Prostate gland (tissue), 2 donors: ENCODE measurements around the gene ZNF638. TPM values are rescaled to one million over a fixed set of nuclear protein-coding genes. Genes with fewer than 3 reads are reported as not detected.
"Not testable (repeated sequence)": the region's sequence is repeated elsewhere in the genome, so short reads cannot be mapped to it uniquely, and the experiment has no call there.

Experiments
- DNase-seq: peaks from one replicate; pipeline ENCODE4 v3.0.0-alpha.2; 2019; ENCODE audit warnings: low spot score
- H3K27ac ChIP-seq, 2 donors: fragments of 200-600 bp; sonication (generic); 2 replicates each; pipeline ENCODE4 v1.5.1; 2017 to 2019
- H3K27me3 ChIP-seq: fragments of 200-600 bp; sonication (generic); replicated peaks from 2 replicates; pipeline ENCODE4 v1.5.1; 2019; ENCODE audit not compliant: insufficient read depth
- H3K36me3 ChIP-seq, 2 donors: fragments of 200-600 bp; sonication (generic); 1 replicate in 1 of 2; 2 replicates in 1 of 2; pipeline versions ENCODE4 v1.5.1 to v1.8.1; 2017 to 2019
- H3K4me1 ChIP-seq: fragments of 200-600 bp; sonication (generic); replicated peaks from 2 replicates; pipeline ENCODE4 v1.5.1; 2019
- H3K4me3 ChIP-seq, 2 donors: fragments of 200-600 bp; sonication (generic); 2 replicates each; pipeline ENCODE4 v1.5.1; 2017 to 2019
- H3K9me3 ChIP-seq: fragments of 200-600 bp; sonication (generic); 2 replicates; pipeline ENCODE4 v1.5.1; 2017
- POLR2A ChIP-seq: fragments of 450-650 bp; IDR thresholded peaks from one replicate; pipeline ENCODE4 v1.6.1; 2016; ENCODE audit warnings: antibody characterized with exemption, mild to moderate bottlenecking
- POLR2AphosphoS5 ChIP-seq: sonication (generic); formaldehyde crosslinking; IDR thresholded peaks from one replicate; pipeline ENCODE4 v1.6.1; 2017; ENCODE audit warnings: antibody characterized with exemption
- WGBS: methylation state at CpG from one replicate; pipeline ENCODE4 v1.1.5; 2018; 5-methylcytosine and 5-hydroxymethylcytosine counted together
- intact Hi-C: fragments of 100-400 bp; cut with DNase I; formaldehyde crosslinking; loops from one replicate; pipeline ENCODE4 v1.14.2; 2022
- total RNA-seq, 2 donors: library from RNA; depleted of rRNA; stranded (reverse); fragments of >200 nt; gene quantifications; one replicate each; pipeline ENCODE4 v1.1.0, GENCODE V29; 2016
- TF ChIP-seq, protein P1 (sequence below), 4 experiments: fragments of 200-600 bp in 2 of 4; fragments of 450-650 bp in 2 of 4; sonication (generic) in 2 of 4; IDR thresholded peaks; 1 replicate in 3 of 4; 2 replicates in 1 of 4; pipeline ENCODE4 v1.5.1; 2016 to 2019; ENCODE audit warnings: antibody characterized with exemption in 4 of 4, mild to moderate bottlenecking in 2 of 4, moderate library complexity in 2 of 4

Gene ZNF638
- total RNA-seq, 2 donors from 2014 or later = 137 to 164 TPM

- DNase-seq = no peak
- 92% methylated on average over 3 of the region's 3 CpGs for WGBS
- no peaks in the 10 kb centered on the region for H3K27me3 ChIP-seq
Measured at GRCh38 chr2:71402427-71402826, 70.8 kb downstream of the ZNF638 start.

GRCh38 chr2:71409611-71410010, 78.0 kb downstream of the ZNF638 start:
- no peaks in the 10 kb centered on the region for H3K27me3 ChIP-seq
- no peaks in the 10 kb centered on the region for H3K36me3 ChIP-seq

More at GRCh38 chr2:71402427-71402826, 70.8 kb downstream of the ZNF638 start:
- Histone ChIP-seq H3K4me1 (no peaks in the 10 kb centered on the region), H3K36me3 (no peaks in the 10 kb centered on the region), H3K9me3 (no peaks in the 10 kb centered on the region), H3K4me3 (no peak overlapping the region), H3K27ac (no peak overlapping the region)
- no peak for TF ChIP-seq POLR2A
- TF ChIP-seq, protein P1, sequence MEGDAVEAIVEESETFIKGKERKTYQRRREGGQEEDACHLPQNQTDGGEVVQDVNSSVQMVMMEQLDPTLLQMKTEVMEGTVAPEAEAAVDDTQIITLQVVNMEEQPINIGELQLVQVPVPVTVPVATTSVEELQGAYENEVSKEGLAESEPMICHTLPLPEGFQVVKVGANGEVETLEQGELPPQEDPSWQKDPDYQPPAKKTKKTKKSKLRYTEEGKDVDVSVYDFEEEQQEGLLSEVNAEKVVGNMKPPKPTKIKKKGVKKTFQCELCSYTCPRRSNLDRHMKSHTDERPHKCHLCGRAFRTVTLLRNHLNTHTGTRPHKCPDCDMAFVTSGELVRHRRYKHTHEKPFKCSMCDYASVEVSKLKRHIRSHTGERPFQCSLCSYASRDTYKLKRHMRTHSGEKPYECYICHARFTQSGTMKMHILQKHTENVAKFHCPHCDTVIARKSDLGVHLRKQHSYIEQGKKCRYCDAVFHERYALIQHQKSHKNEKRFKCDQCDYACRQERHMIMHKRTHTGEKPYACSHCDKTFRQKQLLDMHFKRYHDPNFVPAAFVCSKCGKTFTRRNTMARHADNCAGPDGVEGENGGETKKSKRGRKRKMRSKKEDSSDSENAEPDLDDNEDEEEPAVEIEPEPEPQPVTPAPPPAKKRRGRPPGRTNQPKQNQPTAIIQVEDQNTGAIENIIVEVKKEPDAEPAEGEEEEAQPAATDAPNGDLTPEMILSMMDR (IDR thresholded peaks at IDR 0.05) = no peak
- TF ChIP-seq POLR2AphosphoS5 = no peak
- intact Hi-C loops = no loop called here

GRCh38 chr2:71410696-71411095, 79.1 kb downstream of the ZNF638 start:
- Histone ChIP-seq H3K4me3 (no peak overlapping the region), H3K27ac (no peak overlapping the region), H3K9me3 (no peaks in the 10 kb centered on the region), H3K27me3 (no peaks in the 10 kb centered on the region), H3K4me1 (no peaks in the 10 kb centered on the region), H3K36me3 (no peaks in the 10 kb centered on the region)
- intact Hi-C loops = no loop called here
- WGBS = 95% methylated on average over 4 of the region's 4 CpGs
- no peak for DNase-seq
- TF ChIP-seq POLR2AphosphoS5 (no peak), POLR2A (no peak)
- TF ChIP-seq, protein P1 (IDR thresholded peaks at IDR 0.05) = no peak

More at GRCh38 chr2:71409611-71410010, 78.0 kb downstream of the ZNF638 start:
- no peak for TF ChIP-seq POLR2AphosphoS5
- no peak for TF ChIP-seq POLR2A
- 87% methylated on average over 3 of the region's 3 CpGs for WGBS
- intact Hi-C loops = no loop called here
- no peak overlapping the region for H3K27ac ChIP-seq
- no peaks in the 10 kb centered on the region for H3K4me1 ChIP-seq
- DNase-seq = no peak
- H3K9me3 ChIP-seq = no peaks in the 10 kb centered on the region
- H3K4me3 ChIP-seq = no peak overlapping the region

DNA sequence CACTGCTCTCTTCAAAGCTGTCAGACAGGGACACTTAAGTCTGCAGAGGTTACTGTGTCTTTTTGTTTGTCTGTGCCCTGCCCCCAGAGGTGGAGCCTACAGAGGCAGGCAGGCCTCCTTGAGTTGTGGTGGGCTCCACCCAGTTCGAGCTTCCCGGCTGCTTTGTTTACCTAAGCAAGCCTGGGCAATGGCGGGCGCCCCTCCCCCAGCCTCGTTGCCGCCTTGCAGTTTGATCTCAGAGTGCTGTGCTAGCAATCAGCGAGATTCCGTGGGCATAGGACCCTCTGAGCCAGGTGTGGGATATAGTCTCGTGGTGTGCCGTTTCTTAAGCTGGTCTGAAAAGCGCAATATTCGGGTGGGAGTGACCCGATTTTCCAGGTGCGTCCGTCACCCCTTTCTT, 85.3 kb downstream of the ZNF638 start:
- H3K9me3 ChIP-seq, H3K36me3 ChIP-seq, H3K27ac ChIP-seq, H3K4me3 ChIP-seq, H3K27me3 ChIP-seq, H3K4me1 ChIP-seq, intact Hi-C loops: not testable (repeated sequence)
- no CpG with 5 or more reads among the region's 15 CpGs for WGBS
- peak; percentile 11 for DNase-seq

GRCh38 chr2:71417300-71418202, 86.0 kb downstream of the ZNF638 start:
- 58% methylated on average over 8 of the region's 16 CpGs for WGBS
- Histone ChIP-seq H3K9me3 (no peaks in the 10 kb centered on the region), H3K4me3 (no peak overlapping the region), H3K27me3 (no peaks in the 10 kb centered on the region), H3K4me1 (no peaks in the 10 kb centered on the region), H3K36me3 (no peaks in the 10 kb centered on the region), H3K27ac (peak overlapping the region; percentile 3 to 41)
- no peak for DNase-seq
- intact Hi-C loops = no loop called here
- TF ChIP-seq, protein P1 (IDR thresholded peaks at IDR 0.05) = no peak
- TF ChIP-seq POLR2A (no peak), POLR2AphosphoS5 (no peak)

GRCh38 chr2:71419145-71419544, 87.6 kb downstream of the ZNF638 start:
- intact Hi-C loops = no loop called here
- TF ChIP-seq POLR2A = no peak
- TF ChIP-seq, protein P1 (IDR thresholded peaks at IDR 0.05) = no peak
- no peak for TF ChIP-seq POLR2AphosphoS5

More at GRCh38 chr2:71419145-71419544, 87.6 kb downstream of the ZNF638 start:
- H3K4me3 ChIP-seq = no peak overlapping the region
- H3K27me3 ChIP-seq = no peaks in the 10 kb centered on the region
- no peaks in the 10 kb centered on the region for H3K9me3 ChIP-seq
- 79% methylated on average over 4 of the region's 4 CpGs for WGBS
- H3K27ac ChIP-seq = no peak overlapping the region
- H3K36me3 ChIP-seq = no peaks in the 10 kb centered on the region
- no peak for DNase-seq
- no peaks in the 10 kb centered on the region for H3K4me1 ChIP-seq
